KMS-11 (cell line): ENCODE results near the gene TAF1C.

ENCODE experiments used
- H2AFZ ChIP-seq: fragments of 200-600 bp; sonication (generic); 2 replicates; pipeline ENCODE4 v1.6.1; 2016; ENCODE audit warnings: antibody characterized with exemption, mixed run types, low read depth
- H3K27ac ChIP-seq: fragments of 200-600 bp; sonication (generic); 2 replicates; pipeline ENCODE4 v1.6.1; 2016; ENCODE audit warnings: mild to moderate bottlenecking, mixed run types
- H3K27me3 ChIP-seq: fragments of 200-600 bp; sonication (generic); 2 replicates; pipeline ENCODE4 v1.6.1; 2017; ENCODE audit warnings: mild to moderate bottlenecking, low read depth, mixed run types, moderate library complexity; ENCODE audit not compliant: insufficient read depth
- H3K36me3 ChIP-seq: fragments of 200-600 bp; sonication (generic); 2 replicates; pipeline ENCODE4 v1.6.1; 2017; ENCODE audit warnings: mild to moderate bottlenecking, mixed run types; ENCODE audit not compliant: insufficient read depth
- H3K4me1 ChIP-seq: fragments of 200-600 bp; sonication (generic); 2 replicates; pipeline ENCODE4 v1.6.1; 2016; ENCODE audit warnings: mild to moderate bottlenecking, low read depth, mixed run types; ENCODE audit not compliant: poor library complexity, severe bottlenecking
- H3K4me2 ChIP-seq: fragments of 200-600 bp; sonication (generic); 2 replicates; pipeline ENCODE4 v1.7.0; 2016; ENCODE audit warnings: mild to moderate bottlenecking, mixed run types
- H3K4me3 ChIP-seq: fragments of 200-600 bp; sonication (generic); IDR thresholded peaks from 2 replicates; pipeline ENCODE4 v1.6.1; 2017; ENCODE audit warnings: low read depth, low read length, mixed read lengths; ENCODE audit not compliant: insufficient read depth
- H3K79me2 ChIP-seq: fragments of 200-600 bp; sonication (generic); 2 replicates; pipeline ENCODE4 v1.6.1; 2016; ENCODE audit warnings: low read depth, mixed run types; ENCODE audit not compliant: insufficient read depth
- H3K9ac ChIP-seq: fragments of 200-600 bp; sonication (generic); 2 replicates; pipeline ENCODE4 v1.6.1; 2016; ENCODE audit warnings: mild to moderate bottlenecking, mixed run types
- H4K20me1 ChIP-seq: fragments of 200-600 bp; sonication (generic); 2 replicates; pipeline ENCODE4 v1.6.1; 2016; ENCODE audit warnings: mild to moderate bottlenecking, mixed run types; ENCODE audit not compliant: insufficient read depth
- TF ChIP-seq, protein P1 (sequence below): fragments of 200-600 bp; sonication (generic); conservative IDR thresholded peaks from 2 replicates; pipeline ENCODE4 v1.6.1; 2017; ENCODE audit warnings: low read depth, mild to moderate bottlenecking, antibody characterized with exemption, low read length, moderate library complexity, mixed read lengths

Gene TAF1C

DNA sequence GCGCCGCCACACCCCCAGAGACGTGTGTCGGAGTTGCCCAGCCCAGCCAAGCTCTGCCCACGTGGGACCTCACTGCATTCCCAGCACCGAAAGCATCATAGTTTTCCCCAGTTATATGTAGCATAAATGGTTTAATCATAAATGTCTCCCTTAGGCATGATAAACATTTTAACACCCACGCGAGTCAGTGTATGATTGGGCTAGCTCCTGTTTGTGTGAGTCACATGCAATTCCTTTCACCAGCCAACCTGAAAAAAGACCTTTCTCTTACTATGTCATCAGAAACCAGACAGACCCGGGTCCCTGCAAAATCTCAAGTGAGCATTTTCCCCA is 9.2 kb downstream of the TAF1C start:
- Histone ChIP-seq H2AFZ (no peak overlapping the region), H4K20me1 (no peaks in the 10 kb centered on the region), H3K4me3 (no peak overlapping the region), H3K36me3 (no peaks in the 10 kb centered on the region), H3K27ac (no peak overlapping the region), H3K4me2 (no peak overlapping the region), H3K9ac (no peak overlapping the region), H3K4me1 (peaks cover 16% of the 10 kb centered on the region), H3K27me3 (no peaks in the 10 kb centered on the region), H3K79me2 (no peaks in the 10 kb centered on the region)
- TF ChIP-seq, protein P1, sequence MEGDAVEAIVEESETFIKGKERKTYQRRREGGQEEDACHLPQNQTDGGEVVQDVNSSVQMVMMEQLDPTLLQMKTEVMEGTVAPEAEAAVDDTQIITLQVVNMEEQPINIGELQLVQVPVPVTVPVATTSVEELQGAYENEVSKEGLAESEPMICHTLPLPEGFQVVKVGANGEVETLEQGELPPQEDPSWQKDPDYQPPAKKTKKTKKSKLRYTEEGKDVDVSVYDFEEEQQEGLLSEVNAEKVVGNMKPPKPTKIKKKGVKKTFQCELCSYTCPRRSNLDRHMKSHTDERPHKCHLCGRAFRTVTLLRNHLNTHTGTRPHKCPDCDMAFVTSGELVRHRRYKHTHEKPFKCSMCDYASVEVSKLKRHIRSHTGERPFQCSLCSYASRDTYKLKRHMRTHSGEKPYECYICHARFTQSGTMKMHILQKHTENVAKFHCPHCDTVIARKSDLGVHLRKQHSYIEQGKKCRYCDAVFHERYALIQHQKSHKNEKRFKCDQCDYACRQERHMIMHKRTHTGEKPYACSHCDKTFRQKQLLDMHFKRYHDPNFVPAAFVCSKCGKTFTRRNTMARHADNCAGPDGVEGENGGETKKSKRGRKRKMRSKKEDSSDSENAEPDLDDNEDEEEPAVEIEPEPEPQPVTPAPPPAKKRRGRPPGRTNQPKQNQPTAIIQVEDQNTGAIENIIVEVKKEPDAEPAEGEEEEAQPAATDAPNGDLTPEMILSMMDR, result no peak

DNA sequence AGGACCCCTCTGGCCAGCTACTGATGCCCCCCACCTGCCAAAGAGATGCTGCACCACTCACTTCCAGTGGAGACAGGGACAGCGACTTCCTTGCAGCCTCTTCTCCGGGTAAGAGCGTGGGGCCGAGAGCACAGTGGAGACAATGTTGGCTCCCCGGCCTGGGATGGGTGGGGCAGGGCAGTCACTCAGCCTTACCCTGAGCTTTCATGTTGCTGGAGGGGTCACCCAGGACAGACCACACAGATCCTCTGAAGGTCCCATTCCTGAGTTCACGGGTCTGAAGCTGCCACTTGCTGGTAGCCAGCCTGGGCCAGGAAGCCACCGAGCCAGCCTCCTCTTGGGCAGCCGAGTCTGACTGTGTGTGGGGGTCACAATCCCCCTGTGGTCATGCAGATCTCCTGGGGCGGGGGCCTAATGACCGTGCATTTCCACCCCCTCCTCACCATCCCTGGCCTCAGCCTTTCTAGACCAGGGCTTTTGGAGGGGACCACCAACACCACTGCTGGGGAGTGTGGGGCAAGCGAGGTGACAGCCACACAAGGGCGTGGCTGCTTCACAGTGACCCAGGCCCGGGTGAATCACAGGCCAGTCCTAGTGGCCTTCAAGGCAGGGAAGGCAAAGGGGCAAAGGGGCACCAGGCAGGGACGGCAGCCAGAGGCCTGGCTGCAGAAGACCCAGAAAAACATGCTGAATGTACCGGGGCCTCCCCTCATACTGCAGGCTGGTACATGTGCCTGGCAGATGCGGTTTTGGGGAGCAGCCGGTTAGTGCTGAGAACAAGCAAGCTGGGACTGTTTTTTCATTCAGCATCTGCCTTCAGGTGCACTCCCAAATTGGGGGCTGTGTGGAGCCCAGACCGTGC is 10.4 kb downstream of the TAF1C start:
- Histone ChIP-seq H3K9ac (no peak overlapping the region), H3K4me3 (no peak overlapping the region), H3K27ac (no peak overlapping the region), H2AFZ (no peak overlapping the region), H4K20me1 (no peaks in the 10 kb centered on the region), H3K4me2 (no peak overlapping the region), H3K4me1 (peaks cover 16% of the 10 kb centered on the region), H3K27me3 (no peaks in the 10 kb centered on the region), H3K79me2 (no peaks in the 10 kb centered on the region), H3K36me3 (no peaks in the 10 kb centered on the region)
- TF ChIP-seq, protein P1, result no peak

DNA sequence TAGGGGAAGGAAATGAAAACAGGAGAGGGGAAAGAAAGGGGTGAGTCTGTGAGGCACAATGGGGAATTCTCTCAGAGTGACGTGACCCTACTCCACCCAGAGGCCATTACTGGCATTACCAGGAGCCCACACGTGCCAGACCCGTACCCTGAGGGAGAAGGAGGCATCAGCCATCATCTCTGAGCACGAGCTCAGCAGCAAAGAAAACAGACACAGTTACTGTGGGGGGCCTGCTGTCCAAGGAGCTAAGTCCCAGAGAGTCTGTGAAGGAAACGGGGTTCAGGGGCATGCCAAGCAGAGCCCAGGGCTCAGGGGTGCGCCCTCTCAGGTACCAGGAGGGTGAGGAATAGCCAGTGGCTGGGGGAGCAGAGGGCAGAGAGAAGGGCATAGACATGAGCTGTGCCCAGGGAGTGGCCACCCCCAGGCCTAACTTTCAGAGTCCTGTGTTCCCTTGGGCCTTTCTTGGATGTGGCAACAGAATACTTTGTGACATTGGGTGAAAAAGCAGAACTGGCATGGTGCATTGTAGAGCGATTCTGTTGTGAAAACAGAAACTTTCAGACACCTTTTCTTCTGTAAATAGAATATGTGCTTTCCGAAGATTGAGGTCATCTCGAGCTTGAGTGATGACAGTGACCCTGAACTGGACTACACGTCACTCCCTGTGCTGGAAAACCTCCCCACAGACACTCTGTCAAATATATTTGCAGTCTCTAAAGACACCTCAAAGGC is 11.3 kb downstream of the TAF1C start:
- TF ChIP-seq, protein P1, result peak; percentile 91
- peak overlapping the region; percentile 31; the same call in 1 of the 2 replicates for H3K9ac ChIP-seq
- H3K36me3 ChIP-seq, result no peaks in the 10 kb centered on the region
- peaks cover 16% of the 10 kb centered on the region for H3K4me1 ChIP-seq
- no peaks in the 10 kb centered on the region for H3K27me3 ChIP-seq
- no peaks in the 10 kb centered on the region for H4K20me1 ChIP-seq
- no peaks in the 10 kb centered on the region for H3K79me2 ChIP-seq
- no peak overlapping the region for H3K27ac ChIP-seq
- peak overlapping the region; percentile 51; the same call in 1 of the 2 replicates for H3K4me2 ChIP-seq
- no peak overlapping the region for H3K4me3 ChIP-seq
- peak overlapping the region; percentile 75; the same call in 1 of the 2 replicates for H2AFZ ChIP-seq

DNA sequence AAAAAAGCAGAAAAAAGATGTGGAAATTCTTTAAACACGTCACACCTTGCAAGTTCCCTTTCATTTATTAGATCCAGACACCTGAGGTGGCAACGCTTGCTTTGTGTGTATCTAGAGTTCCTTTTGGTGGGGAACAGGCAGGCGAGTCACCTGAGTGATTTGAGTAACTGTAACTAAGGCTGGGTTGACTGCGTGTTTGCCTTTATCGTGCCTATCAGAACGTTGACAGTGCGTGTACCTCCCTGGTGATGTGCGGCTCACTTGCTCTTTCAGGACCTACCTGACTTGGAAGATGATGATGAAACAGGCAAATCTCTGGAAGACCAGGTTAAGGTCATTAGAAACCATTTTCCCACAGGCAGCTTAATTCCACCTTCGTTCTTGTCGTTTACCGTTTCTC is 12.5 kb downstream of the TAF1C start:
- no peak overlapping the region for H3K9ac ChIP-seq
- no peaks in the 10 kb centered on the region for H3K79me2 ChIP-seq
- no peaks in the 10 kb centered on the region for H4K20me1 ChIP-seq
- H3K27me3 ChIP-seq, result no peaks in the 10 kb centered on the region
- TF ChIP-seq, protein P1, result no peak
- no peak overlapping the region for H3K4me3 ChIP-seq
- no peaks in the 10 kb centered on the region for H3K36me3 ChIP-seq
- H3K4me1 ChIP-seq, result peaks cover 16% of the 10 kb centered on the region
- H3K27ac ChIP-seq, result no peak overlapping the region
- no peak overlapping the region for H2AFZ ChIP-seq
- no peak overlapping the region for H3K4me2 ChIP-seq
